Right forelimb (tissue), 1 donor: ENCODE data around the gene SMAP2.
"Not testable (repeated sequence)": the region's sequence is repeated elsewhere in the genome, so short reads cannot be mapped to it uniquely, and the experiment has no call there.

Experiments used
- DNase-seq: peaks from one replicate; pipeline ENCODE4 v3.0.0-alpha.2; 2018

Gene SMAP2

DNA sequence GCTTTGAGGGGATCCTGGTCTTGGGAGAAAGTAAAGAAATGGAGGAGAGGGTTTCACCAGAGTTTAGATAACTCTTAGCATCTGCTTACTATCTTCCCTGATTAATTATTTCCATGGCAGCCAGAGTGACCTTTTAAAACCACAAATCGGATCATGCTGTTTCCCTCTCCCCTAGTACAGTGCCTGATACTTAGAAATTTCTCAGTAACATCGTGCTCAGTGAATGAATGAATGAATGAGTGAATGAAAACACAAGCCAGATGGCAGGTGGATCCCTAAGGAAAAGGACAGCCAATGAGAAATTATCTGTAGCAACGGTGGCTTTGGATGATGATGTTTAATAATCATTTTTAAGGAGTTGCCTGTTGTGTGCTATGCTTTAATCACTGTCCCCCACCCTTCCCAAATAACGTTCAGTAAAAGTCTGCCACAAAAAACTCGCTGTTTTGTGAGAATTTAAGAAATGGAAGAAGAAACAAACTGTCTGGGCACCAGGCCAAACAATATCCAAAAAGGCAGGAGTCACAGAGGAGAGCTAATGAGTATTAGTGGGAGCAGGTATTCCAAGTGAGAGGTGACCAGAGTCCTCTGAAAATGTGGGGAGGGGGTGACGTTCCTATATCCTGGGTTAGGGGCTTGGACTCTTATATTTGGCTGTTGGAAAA is 737 bp upstream of the SMAP2 start:
- no peak for DNase-seq

DNA sequence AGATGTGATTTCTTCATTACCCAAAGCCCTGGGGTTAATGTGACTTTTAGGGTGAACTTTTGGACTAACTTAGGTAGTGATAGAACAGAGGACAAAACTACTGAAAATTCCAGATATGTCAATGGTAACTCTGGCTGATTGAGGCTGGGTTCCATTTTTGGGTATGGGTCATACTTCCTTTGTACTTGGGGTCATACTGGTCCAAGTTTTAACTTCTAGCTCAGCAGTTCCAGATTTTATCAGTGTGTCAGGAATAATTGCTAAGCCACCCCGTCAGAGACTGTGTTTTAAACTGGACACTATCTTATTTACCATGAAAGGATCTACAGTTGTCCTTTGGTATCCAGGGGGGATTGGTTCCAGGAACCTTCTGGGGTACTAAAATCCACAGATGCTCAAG is 4.0 kb downstream of the SMAP2 start:
- no peak for DNase-seq

- DNase-seq = no peak
These were observed 6.4 kb downstream of the SMAP2 start for GRCh38 chr1:40379785-40380452.

GRCh38 chr1:40380817-40381216 is 7.3 kb downstream of the SMAP2 start:
- no peak for DNase-seq

- no peak for DNase-seq
These were observed 8.0 kb downstream of the SMAP2 start for GRCh38 chr1:40381268-40382107.

DNA sequence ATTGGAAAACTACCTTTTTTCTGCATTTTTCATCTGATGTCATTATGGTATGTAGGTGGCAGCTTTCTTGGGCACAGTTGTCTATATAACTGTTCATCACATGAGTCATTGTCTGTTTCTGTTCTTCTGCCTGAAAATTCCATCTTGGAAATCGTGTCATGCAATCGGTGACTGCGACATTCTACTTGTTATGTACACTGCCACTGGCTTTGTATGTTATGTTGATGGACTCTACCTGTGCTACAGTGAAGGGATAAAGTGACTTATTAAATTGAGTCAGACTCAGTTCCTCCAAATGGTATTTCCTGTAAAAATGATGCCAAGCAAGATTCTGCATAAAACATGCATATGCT is 8.6 kb downstream of the SMAP2 start:
- no peak for DNase-seq

DNA sequence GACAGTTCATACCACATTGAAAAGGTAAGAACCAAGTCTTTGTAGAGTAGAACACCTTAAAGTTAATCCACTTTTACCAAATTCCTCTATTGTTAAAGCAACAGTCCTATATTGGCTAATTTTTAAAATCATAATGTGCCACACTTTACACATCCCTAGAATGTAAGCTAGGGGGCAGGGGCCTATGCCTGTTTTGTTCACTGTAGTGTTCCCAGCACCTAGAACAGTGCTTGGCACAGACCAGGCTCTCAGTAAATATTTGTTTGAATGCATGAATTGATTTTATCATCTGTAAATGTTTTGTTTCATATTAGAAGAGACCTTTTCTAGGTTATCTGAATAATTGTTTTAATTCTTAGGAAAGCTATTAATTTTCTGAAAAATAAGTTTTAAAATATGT is 9.1 kb downstream of the SMAP2 start:
- no peak for DNase-seq

DNA sequence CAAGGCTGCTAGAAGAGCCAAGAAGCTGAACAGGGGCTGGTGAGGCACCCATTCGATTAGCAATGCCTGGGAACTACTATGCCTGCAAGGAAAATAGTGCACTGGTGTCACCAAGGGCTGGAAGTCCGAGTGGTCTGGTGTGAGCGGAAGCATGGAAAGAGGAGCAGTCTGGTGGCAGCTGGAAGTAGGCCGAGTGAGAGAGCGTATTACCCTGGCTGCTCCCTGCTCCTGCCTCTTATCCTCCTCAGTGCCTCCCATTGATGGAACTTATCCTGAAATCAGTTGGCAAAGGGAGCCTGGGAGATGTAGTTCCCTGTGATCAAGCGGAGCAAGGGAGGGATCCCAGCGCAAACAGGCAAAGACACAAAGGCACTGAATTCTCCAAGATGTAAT is 9.6 kb downstream of the SMAP2 start:
- no peak for DNase-seq

DNA sequence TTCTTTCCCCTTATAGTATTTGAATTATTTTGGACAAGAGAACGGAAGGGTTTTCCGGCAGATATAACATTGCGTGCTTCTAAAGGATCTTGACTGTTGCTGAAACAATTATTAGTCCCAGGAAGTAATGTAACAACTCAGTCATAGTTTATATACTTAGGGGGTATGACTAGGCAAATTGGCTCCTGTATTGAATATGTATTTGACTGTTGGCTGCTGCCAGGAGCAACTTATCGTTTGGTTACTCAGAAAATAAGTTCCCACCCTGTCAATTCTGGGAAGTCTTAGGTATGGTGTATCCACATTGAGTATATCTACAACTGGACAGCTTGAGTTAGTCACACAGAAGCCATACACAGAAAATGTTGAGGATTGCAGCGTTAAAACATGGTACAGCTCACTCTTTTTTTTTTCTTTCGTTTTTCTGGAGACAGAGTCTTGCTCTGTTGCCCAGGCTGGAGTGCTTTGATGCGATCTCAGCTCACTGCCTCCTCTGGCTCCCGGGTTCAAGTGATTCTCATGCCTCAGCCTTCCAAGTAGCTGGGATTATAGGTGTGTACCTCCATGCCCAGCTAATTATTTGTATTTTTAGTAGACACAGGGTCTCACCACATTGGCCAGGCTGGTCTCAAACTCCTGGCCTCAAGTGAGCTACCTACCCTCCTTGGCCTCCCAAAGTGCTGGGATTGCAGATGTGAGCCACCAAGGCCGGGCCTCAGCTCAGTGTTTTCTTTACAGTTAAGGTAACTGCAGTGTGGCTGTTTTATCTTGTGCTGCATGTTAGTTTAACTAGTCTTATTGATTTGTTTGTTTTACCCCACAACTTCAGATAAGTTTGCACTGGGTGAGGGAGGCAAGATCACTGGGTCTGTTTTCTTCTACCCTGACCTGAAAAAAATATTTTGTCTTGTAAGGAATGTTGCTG is 10.2 kb downstream of the SMAP2 start:
- no peak for DNase-seq

DNA sequence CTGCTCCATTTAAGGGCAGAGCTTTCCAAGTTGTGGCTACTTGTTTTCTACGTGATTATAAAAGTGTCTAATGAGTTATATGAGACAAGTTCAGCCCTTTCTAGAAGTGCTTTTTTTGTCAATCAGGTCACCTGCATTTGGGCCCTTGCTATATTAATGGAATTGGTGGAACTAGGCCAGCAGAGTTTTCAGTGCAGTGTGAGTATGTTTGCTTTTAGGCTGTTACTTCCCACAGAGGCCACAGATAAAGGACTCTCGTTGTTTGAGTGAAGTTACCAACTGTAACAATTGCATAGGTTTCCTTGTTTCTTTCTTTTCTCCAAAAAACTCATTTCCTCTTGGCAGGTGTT is 10.9 kb downstream of the SMAP2 start:
- no peak for DNase-seq

DNA sequence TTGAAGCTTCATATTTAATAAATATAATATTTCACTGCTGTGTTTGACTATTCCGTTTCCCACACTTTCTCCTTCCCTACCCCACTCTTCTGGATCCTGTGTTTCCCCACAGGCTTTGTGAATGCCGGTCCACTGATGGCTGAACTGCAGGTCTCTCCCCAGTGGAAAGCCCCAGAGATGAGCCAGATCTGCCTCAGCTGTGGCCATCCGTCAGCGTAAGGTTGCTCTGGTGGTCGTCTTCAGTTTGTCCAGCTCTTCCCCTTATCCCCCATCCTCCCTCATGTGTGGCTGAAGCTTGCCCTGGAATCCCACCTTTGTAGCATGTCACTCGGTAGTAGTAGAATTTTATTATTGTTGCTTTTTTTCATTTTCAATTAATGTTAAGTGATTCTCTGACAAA is 11.4 kb downstream of the SMAP2 start:
- DNase-seq = no peak

- no peak for DNase-seq
These were observed 12.2 kb downstream of the SMAP2 start for GRCh38 chr1:40385437-40386358.

DNA sequence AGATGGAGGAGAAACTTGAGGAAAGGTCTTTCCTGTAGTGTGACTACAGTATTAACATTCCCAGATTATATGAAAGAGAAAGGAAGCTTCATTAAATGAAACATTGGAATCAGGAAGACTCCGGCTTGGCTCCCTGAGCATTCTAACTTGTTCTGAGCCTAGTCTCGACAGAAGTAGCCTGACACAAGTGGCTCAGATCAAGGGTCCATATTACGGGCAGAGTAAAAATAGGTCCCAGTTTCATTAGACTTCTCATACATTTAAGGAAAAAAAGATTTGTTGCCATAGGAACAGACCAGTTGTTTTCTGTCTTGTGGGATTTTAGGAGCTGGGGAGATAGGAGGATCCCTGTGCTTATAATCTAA is 12.8 kb downstream of the SMAP2 start:
- DNase-seq = no peak

DNA sequence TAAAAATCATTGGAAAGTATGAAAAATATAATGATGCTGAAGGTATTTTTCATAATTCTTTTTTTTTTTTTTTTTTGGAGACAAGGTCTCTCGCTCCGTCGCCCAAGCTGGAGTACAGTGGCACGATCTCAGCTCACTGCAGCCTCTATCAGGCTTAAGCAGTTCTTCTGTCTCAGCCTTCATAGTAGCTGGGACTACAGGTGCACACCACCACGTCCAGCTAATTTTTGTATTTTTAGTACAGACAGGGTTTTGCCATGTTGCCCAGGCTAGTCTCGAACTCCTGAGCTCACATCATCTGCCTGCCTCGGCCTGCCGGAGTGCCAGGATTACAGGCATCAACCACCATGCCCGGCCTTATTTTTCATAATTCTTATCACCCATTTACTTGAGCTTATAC is 13.3 kb downstream of the SMAP2 start:
- DNase-seq = no peak

DNA sequence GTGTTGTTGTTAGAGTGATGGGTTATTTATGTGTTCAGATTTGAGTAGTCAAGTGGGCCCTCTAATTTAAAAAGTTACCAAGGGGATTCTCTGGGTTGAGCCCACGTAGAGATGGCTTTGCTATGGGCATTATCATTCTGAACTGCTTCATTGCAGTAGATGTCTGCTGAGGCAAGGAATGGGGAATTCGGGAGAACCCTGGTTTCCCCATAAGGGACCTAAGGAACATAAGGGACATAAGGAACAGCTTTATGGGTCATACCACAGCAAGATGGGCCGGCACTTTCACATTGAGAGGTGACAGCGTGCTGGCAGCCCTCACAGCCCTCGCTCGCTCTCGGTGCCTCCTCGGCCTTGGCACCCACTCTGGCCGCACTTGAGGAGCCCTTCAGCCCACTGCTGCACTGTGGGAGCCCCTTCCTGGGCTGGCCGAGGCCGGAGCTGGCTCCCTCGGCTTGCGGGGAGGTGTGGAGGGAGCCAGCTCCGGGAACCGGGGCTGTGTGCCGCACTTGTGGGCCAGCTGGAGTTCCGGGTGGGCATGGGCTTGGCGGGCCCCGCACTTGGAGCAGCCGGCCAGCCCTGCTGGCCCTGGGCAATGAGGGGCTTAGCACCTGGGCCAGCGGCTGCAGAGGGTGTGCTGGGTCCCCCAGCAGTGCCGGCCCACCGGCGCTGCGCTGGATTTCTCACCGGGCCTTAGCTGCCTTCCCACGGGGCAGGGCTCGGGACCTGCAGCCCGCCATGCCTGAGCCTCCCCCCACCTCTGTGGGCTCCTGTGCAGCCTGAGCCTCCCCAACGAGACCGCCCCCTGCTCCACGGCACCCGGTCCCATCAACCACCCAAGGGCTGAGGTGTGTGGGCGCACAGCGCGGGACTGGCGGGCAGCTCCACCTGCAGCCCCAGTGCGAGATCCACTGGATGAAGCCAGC is 14.1 kb downstream of the SMAP2 start:
- not testable (repeated sequence) for DNase-seq

DNA sequence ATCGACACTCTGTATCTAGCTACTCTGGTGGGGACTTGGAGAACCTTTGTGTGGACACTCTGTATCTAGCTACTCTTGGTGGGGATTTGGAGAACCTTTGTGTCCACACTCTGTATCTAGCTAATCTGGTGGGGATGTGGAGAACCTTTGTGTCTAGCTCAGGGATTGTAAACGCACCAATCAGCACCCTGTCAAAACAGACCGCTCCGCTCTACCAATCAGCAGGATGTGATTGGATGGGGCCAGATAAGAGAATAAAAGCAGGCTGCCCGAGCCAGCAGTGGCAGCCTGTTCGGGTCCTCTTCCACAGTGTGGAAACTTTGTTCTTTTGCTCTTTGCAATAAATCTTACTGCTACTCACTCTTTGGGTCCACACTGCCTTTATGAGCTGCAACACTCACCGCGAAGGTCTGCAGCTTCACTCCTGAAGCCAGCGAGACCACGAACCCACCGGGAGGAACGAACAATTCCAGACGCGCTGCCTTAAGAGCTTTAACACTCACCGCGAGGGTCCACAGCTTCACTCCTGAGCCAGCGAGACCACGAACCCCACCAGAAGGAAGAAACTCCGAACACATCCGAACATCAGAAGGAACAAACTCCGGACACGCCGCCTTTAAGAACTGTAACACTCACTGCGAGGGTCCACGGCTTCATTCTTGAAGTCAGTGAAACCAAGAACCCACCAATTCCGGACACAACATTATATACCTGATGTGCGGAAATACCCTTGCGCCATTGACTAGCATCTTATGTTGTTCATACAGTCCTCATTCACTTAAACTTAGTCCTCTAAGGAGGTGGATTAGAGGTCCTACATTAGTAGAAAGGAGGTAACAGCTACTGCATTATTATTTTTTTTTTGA is 15.2 kb downstream of the SMAP2 start:
- DNase-seq = not testable (repeated sequence)

- no peak for DNase-seq
These were observed 15.8 kb downstream of the SMAP2 start for GRCh38 chr1:40389322-40389803.

DNA sequence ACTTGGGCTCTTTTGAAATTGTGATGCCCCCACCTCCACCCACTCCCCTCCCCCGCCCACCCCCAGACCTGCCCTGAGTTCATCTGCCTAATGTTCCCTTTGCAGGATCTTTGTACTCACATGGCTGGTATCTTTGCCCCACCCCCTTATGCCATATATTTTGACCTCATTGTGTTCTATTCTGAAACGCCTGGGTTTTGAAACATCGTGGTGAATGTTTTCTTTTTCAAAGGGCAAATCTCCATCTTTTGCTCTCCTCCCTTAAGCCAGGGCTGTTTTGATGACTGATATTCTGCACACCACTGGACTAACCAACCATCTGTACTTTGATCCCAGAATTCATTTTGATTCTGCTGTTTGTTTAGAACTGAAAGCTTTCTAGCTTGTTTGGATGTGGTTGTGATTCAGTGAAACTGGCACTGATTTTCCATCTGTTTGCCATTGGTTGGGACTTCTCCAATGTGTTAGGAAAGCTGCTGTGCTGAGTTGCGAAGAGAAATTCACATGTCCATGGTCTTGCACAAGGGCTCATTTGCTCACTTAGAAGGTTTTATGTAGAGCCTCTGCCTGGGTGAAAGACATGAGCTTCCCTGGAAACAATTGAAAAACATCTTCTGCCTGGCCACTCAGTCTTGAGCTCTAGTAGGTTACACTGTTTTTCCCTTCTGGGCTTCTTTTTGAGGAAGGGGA is 16.5 kb downstream of the SMAP2 start:
- no peak for DNase-seq

GRCh38 chr1:40390857-40391256 is 17.3 kb downstream of the SMAP2 start:
- DNase-seq = no peak
